ENCODE data around the gene DHFR.

The DHFR gene

GRCh38 chr5:80697100-80697499, 42.3 kb upstream of the DHFR start:
- H3K4me3 ChIP-seq (replicated peaks in 1 of 2; ENCODE audit: low read depth in 2 of 2, low read length in 2 of 2), result no peak overlapping the region
- TF ChIP-seq CTCF (IDR thresholded peaks at IDR 0.05; ENCODE audit: low read depth, low read length), result no peak
- no peak for DNase-seq (ENCODE audit: low read depth in 2 of 2)

- DNase-seq (ENCODE audit: low read depth in 2 of 2), result no peak
- no peak overlapping the region for H3K4me3 ChIP-seq (replicated peaks in 1 of 2; ENCODE audit: low read depth in 2 of 2, low read length in 2 of 2)
- no peak for TF ChIP-seq CTCF (IDR thresholded peaks at IDR 0.05; ENCODE audit: low read depth, low read length)
These were observed 41.7 kb upstream of the DHFR start for GRCh38 chr5:80696450-80696849.

GRCh38 chr5:80695666-80696065, 40.9 kb upstream of the DHFR start:
- no peak overlapping the region for H3K4me3 ChIP-seq (replicated peaks in 1 of 2; ENCODE audit: low read depth in 2 of 2, low read length in 2 of 2)
- no peak for DNase-seq (ENCODE audit: low read depth in 2 of 2)
- no peak for TF ChIP-seq CTCF (IDR thresholded peaks at IDR 0.05; ENCODE audit: low read depth, low read length)

GRCh38 chr5:80689627-80690026, 34.8 kb upstream of the DHFR start:
- no peak for TF ChIP-seq CTCF (IDR thresholded peaks at IDR 0.05; ENCODE audit: low read depth, low read length)
- no peak overlapping the region for H3K4me3 ChIP-seq (replicated peaks in 1 of 2; ENCODE audit: low read depth in 2 of 2, low read length in 2 of 2)
- DNase-seq (ENCODE audit: low read depth in 2 of 2), result no peak

GRCh38 chr5:80688648-80689420, 34.1 kb upstream of the DHFR start:
- no peak for TF ChIP-seq CTCF (IDR thresholded peaks at IDR 0.05; ENCODE audit: low read depth, low read length)
- H3K4me3 ChIP-seq (replicated peaks in 1 of 2; ENCODE audit: low read depth in 2 of 2, low read length in 2 of 2), result no peak overlapping the region
- DNase-seq (ENCODE audit: low read depth in 2 of 2), result no peak

- peak; percentile 35 to 39 for DNase-seq (ENCODE audit: low read depth in 2 of 2)
- no peak overlapping the region for H3K4me3 ChIP-seq (replicated peaks in 1 of 2; ENCODE audit: low read depth in 2 of 2, low read length in 2 of 2)
- peak; percentile 26 for TF ChIP-seq CTCF (IDR thresholded peaks at IDR 0.05; ENCODE audit: low read depth, low read length)
These were observed 32.0 kb upstream of the DHFR start for GRCh38 chr5:80686757-80687156.

GRCh38 chr5:80676706-80677105, 21.9 kb upstream of the DHFR start:
- no peak overlapping the region for H3K4me3 ChIP-seq (replicated peaks in 1 of 2; ENCODE audit: low read depth in 2 of 2, low read length in 2 of 2)
- no peak for TF ChIP-seq CTCF (IDR thresholded peaks at IDR 0.05; ENCODE audit: low read depth, low read length)
- no peak for DNase-seq (ENCODE audit: low read depth in 2 of 2)
